Measurements from ENCODE around the gene FYB1.
A peak's percentile ranks its signal among the peaks of the same experiment; 100 is the strongest.

FYB1 gene

DNA sequence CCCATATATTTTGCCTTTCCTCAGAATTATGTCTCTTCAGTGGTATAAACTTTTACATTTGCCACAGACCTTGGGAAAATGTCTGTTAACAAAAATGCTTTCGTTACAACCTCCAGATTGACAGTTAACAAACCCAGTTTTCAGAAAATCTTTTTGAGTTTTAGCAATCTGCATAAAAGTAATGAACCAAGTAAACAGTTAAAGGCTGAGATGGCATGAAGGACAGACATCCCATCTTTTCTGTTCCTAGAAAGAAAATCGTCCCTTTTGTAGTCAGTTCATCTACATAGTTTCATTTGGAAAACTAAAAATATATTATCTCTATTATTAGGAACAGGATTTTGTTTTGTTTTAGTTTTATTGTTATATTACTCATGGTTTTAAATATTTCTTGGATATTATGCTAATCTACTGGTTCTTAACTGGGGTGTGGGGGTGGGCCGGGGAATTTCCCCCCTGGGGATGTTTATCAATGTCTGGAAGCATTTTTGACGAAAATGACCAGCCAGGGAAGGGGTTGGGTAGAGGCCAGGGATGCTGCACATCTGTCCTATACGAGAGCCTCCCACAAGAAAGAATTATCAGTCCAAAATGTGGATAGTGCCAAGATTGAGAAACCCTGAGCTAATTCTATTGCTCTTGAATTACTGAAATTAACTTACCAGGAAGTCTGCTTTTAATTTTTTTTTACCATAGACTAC, 11.9 kb downstream of the FYB1 start:
- no peak overlapping the region for H3K4me3 Mint-ChIP-seq
- H3K27ac Mint-ChIP-seq = no peak overlapping the region
- no peaks in the 10 kb centered on the region for H3K27me3 Mint-ChIP-seq
- H3K4me1 Mint-ChIP-seq (ENCODE audit: low read depth) = peaks cover 66% of the 10 kb centered on the region
- intact Hi-C loops (cut with micrococcal nuclease) = loop anchor here (5.0 kb wide), 1 partner anchor 35 kb away; no protein-coding TSS in a partner anchor
- H3K9me3 Mint-ChIP-seq = no peaks in the 10 kb centered on the region
- H3K36me3 Mint-ChIP-seq (ENCODE audit: low read depth) = peaks cover 33% of the 10 kb centered on the region

- no peak overlapping the region for H3K4me3 Mint-ChIP-seq
- H3K36me3 Mint-ChIP-seq (ENCODE audit: low read depth) = peaks cover 36% of the 10 kb centered on the region
- H3K27me3 Mint-ChIP-seq = no peaks in the 10 kb centered on the region
- intact Hi-C loops (cut with micrococcal nuclease) = loop anchor here (5.0 kb wide), 1 partner anchor 34 kb away; no protein-coding TSS in a partner anchor
- no peak overlapping the region for H3K27ac Mint-ChIP-seq
- peaks cover 66% of the 10 kb centered on the region for H3K4me1 Mint-ChIP-seq (ENCODE audit: low read depth)
- H3K9me3 Mint-ChIP-seq = no peaks in the 10 kb centered on the region
Observed at GRCh38 chr5:39206630-39207321, 12.6 kb downstream of the FYB1 start.

- Mint-ChIP-seq H3K27ac (peak overlapping the region; percentile 60), H3K36me3 (ENCODE audit: low read depth) (peaks cover 30% of the 10 kb centered on the region), H3K4me1 (ENCODE audit: low read depth) (peaks cover 72% of the 10 kb centered on the region), H3K27me3 (no peaks in the 10 kb centered on the region), H3K4me3 (no peak overlapping the region), H3K9me3 (no peaks in the 10 kb centered on the region)
- intact Hi-C loops (cut with micrococcal nuclease) = loop anchor here (5.0 kb wide), 1 partner anchor 33 kb away; no protein-coding TSS in a partner anchor
Observed at GRCh38 chr5:39205550-39205949, 13.8 kb downstream of the FYB1 start.

GRCh38 chr5:39203951-39204350, 15.4 kb downstream of the FYB1 start:
- peak overlapping the region; percentile 84 for H3K27ac Mint-ChIP-seq
- peaks cover 28% of the 10 kb centered on the region for H3K36me3 Mint-ChIP-seq (ENCODE audit: low read depth)
- no peaks in the 10 kb centered on the region for H3K27me3 Mint-ChIP-seq
- H3K4me3 Mint-ChIP-seq = no peak overlapping the region
- intact Hi-C loops (cut with micrococcal nuclease) = no loop called here
- H3K9me3 Mint-ChIP-seq = no peaks in the 10 kb centered on the region
- peaks cover 72% of the 10 kb centered on the region for H3K4me1 Mint-ChIP-seq (ENCODE audit: low read depth)

GRCh38 chr5:39203275-39203922, 16.0 kb downstream of the FYB1 start:
- Mint-ChIP-seq H3K4me3 (peak overlapping the region; percentile 49), H3K36me3 (ENCODE audit: low read depth) (peaks cover 22% of the 10 kb centered on the region), H3K27me3 (no peaks in the 10 kb centered on the region), H3K27ac (peak overlapping the region; percentile 84), H3K4me1 (ENCODE audit: low read depth) (peaks cover 68% of the 10 kb centered on the region), H3K9me3 (no peaks in the 10 kb centered on the region)
- intact Hi-C loops (cut with micrococcal nuclease) = no loop called here

DNA sequence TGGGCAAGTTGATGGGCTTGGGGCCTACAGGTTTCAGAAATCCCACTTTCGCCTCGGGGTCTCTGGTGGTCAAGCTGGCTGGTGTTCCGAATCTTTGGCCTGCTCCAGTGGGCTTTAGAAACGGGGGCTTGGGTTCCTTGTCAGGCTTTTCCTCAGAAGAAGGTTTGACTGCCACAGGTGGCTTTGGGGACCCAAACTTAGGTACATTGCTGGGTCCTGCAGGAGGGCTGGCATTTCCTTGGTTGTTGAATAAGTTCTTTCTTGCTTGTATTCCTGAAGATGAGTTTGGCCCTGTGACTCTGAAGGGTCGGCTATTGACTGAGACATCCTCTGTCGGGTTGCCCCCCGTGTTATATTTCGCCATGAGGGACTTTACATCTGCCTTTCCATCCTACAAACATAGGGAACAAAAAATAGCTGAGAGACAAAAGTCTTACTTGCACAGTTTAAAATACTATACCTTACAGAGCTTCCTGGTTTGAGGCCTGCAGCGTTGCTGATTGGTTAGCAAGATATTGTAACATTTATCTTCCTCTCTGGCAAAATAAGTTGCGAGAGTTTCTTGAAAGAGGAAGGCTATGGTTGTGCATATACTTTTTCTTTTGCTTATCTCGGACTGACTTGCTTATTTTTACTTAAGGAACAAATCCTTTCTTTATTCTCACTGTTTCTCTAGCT, 16.6 kb downstream of the FYB1 start:
- Mint-ChIP-seq H3K4me1 (ENCODE audit: low read depth) (peaks cover 66% of the 10 kb centered on the region), H3K27me3 (no peaks in the 10 kb centered on the region), H3K27ac (peak overlapping the region; percentile 84), H3K9me3 (no peaks in the 10 kb centered on the region), H3K36me3 (ENCODE audit: low read depth) (peaks cover 21% of the 10 kb centered on the region), H3K4me3 (peak overlapping the region; percentile 49)
- intact Hi-C loops (cut with micrococcal nuclease) = no loop called here

DNA sequence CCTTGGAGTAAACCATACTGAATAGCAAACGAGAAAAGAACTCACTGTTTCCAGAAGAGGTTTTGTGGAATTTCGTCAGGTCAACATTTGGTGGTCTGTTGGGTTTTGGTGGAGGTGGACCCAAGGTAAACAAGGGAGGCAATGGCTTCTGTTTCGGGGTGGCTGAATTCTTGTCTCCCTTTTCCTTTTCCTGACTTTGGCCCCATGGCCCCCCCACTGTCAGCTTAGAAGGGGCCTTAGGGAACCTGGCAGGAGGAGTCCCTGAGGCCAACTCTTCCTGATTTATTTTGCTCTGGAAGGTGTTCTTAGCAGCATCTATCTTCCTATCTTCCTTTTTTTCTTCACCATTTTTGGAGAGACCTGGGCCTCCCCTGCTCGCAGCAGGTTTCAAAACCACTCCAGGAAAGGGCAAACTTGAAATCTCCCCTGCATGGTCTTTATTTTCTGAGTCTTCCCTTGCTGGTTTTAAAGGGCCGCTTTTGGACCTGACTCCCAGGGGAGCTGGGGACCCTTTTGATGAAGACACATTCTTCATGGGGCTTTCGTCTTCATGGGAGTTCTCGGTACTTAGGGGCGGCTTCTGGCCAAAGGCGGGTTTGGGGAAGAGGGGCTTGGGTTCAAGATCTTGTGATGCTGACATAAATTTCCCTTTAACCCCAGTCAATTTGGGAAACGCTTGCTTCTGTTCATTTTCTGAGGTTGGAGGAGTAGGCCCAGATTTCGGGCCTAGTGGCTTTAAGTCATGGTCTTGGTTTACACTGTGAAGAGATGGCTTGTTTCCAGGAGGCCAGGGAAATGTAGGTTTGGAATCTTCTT, 17.4 kb downstream of the FYB1 start:
- Mint-ChIP-seq H3K36me3 (ENCODE audit: low read depth) (peaks cover 21% of the 10 kb centered on the region), H3K4me1 (ENCODE audit: low read depth) (peaks cover 64% of the 10 kb centered on the region), H3K27me3 (no peaks in the 10 kb centered on the region), H3K27ac (peak overlapping the region; percentile 84), H3K4me3 (peak overlapping the region; percentile 22), H3K9me3 (no peaks in the 10 kb centered on the region)
- intact Hi-C loops (cut with micrococcal nuclease) = no loop called here

GRCh38 chr5:39201160-39201780, 18.1 kb downstream of the FYB1 start:
- Mint-ChIP-seq H3K9me3 (no peaks in the 10 kb centered on the region), H3K36me3 (ENCODE audit: low read depth) (peaks cover 21% of the 10 kb centered on the region), H3K4me1 (ENCODE audit: low read depth) (peaks cover 65% of the 10 kb centered on the region), H3K27me3 (no peaks in the 10 kb centered on the region), H3K4me3 (peak overlapping the region; percentile 11), H3K27ac (peak overlapping the region; percentile 84)
- intact Hi-C loops (cut with micrococcal nuclease) = no loop called here

DNA sequence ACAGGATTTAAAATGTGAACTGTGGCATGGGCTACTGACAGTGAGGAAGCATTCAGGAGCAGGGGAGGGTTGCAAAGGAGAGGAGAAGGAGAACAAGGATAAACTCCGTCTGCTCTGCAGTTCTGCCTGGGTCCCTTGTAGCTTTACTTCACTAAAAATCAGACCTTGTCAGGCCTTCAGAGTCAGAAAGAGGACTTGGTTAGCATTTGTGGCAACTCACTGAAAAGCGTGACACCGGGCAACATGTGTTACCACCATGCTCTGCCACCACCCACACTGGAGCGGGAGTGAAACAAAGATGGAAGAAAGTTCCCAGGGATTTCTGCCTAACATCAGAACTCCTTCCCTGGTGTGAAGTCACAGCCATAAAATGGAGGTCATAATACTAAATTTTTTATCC, 19.3 kb downstream of the FYB1 start:
- H3K9me3 Mint-ChIP-seq = no peaks in the 10 kb centered on the region
- H3K27ac Mint-ChIP-seq = peak overlapping the region; percentile 23
- H3K36me3 Mint-ChIP-seq (ENCODE audit: low read depth) = peaks cover 23% of the 10 kb centered on the region
- H3K4me1 Mint-ChIP-seq (ENCODE audit: low read depth) = peaks cover 73% of the 10 kb centered on the region
- H3K4me3 Mint-ChIP-seq = no peak overlapping the region
- H3K27me3 Mint-ChIP-seq = no peaks in the 10 kb centered on the region
- intact Hi-C loops (cut with micrococcal nuclease) = no loop called here

- H3K9me3 Mint-ChIP-seq = no peaks in the 10 kb centered on the region
- peaks cover 31% of the 10 kb centered on the region for H3K36me3 Mint-ChIP-seq (ENCODE audit: low read depth)
- intact Hi-C loops (cut with micrococcal nuclease) = loop anchor here (5.0 kb wide), 1 partner anchor 42 kb away; no protein-coding TSS in a partner anchor
- no peaks in the 10 kb centered on the region for H3K27me3 Mint-ChIP-seq
- H3K27ac Mint-ChIP-seq = no peak overlapping the region
- H3K4me1 Mint-ChIP-seq (ENCODE audit: low read depth) = peaks cover 74% of the 10 kb centered on the region
- no peak overlapping the region for H3K4me3 Mint-ChIP-seq
Observed at GRCh38 chr5:39199335-39199734, 20.0 kb downstream of the FYB1 start.

DNA sequence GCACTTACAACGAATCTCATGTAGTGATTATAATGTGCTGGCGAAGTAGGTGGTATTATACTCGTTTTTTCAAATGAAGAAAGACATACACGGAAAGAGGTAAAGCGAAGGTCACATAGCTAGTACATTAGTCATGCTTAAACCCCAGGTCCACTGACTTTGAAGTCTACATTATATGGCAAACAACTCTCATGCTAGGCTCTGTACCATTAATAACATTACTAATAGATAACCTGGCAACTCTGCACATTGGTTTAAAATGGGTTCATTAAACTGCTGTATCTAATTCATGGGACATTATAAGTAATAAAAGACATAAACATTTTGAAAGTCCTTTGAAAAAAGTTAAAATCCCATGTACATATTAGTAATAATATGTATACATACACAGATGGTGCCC, 21.2 kb downstream of the FYB1 start:
- H3K9me3 Mint-ChIP-seq = no peaks in the 10 kb centered on the region
- no peak overlapping the region for H3K4me3 Mint-ChIP-seq
- peaks cover 74% of the 10 kb centered on the region for H3K4me1 Mint-ChIP-seq (ENCODE audit: low read depth)
- no peaks in the 10 kb centered on the region for H3K27me3 Mint-ChIP-seq
- peaks cover 34% of the 10 kb centered on the region for H3K36me3 Mint-ChIP-seq (ENCODE audit: low read depth)
- intact Hi-C loops (cut with micrococcal nuclease) = loop anchor here (5.0 kb wide), 1 partner anchor 41 kb away; no protein-coding TSS in a partner anchor
- no peak overlapping the region for H3K27ac Mint-ChIP-seq

- Mint-ChIP-seq H3K36me3 (ENCODE audit: low read depth) (peaks cover 32% of the 10 kb centered on the region), H3K4me3 (no peak overlapping the region), H3K27ac (no peak overlapping the region), H3K4me1 (ENCODE audit: low read depth) (peaks cover 76% of the 10 kb centered on the region), H3K9me3 (no peaks in the 10 kb centered on the region), H3K27me3 (no peaks in the 10 kb centered on the region)
- intact Hi-C loops (cut with micrococcal nuclease) = loop anchor here (5.0 kb wide), 1 partner anchor 40 kb away; no protein-coding TSS in a partner anchor
Observed at GRCh38 chr5:39197556-39197955, 21.8 kb downstream of the FYB1 start.

Data from dendritic cell treated with granulocyte-macrophage colony-stimulating factor and Interleukin-4, amounts not matched to agents 40 ng/mL and 50 ng/mL, for 4 days (primary cell).